Superior temporal gyrus (tissue), 1 donor: ENCODE measurements around the gene MYMK.

Source experiments
- DNase-seq: peaks from one replicate; pipeline ENCODE4 v3.0.0-alpha.2; 2016; ENCODE audit errors: extremely low spot score

Gene MYMK

GRCh38 chr9:133505186-133505830, 19.5 kb downstream of the MYMK start:
- no peak for DNase-seq

DNA sequence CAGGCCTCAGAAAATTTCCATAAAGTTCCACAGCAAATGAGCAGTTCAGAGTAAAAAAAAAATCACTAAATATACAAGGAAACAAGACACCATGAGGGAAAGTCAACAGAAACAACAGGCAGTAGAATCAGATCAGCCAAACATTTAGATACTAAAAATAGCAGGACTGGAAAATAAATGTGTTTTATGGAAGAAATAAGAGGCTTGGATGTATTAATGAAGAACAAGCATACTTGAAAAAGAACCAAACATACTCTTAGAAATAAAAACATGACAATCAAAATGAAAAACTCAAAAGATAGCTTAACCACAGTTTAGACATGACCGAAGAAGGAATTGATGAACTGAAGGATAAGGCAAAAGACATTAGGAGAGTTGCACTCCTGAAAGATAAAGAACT, 22.6 kb downstream of the MYMK start:
- no peak for DNase-seq

GRCh38 chr9:133499892-133500270, 24.9 kb downstream of the MYMK start:
- DNase-seq: no peak

DNA sequence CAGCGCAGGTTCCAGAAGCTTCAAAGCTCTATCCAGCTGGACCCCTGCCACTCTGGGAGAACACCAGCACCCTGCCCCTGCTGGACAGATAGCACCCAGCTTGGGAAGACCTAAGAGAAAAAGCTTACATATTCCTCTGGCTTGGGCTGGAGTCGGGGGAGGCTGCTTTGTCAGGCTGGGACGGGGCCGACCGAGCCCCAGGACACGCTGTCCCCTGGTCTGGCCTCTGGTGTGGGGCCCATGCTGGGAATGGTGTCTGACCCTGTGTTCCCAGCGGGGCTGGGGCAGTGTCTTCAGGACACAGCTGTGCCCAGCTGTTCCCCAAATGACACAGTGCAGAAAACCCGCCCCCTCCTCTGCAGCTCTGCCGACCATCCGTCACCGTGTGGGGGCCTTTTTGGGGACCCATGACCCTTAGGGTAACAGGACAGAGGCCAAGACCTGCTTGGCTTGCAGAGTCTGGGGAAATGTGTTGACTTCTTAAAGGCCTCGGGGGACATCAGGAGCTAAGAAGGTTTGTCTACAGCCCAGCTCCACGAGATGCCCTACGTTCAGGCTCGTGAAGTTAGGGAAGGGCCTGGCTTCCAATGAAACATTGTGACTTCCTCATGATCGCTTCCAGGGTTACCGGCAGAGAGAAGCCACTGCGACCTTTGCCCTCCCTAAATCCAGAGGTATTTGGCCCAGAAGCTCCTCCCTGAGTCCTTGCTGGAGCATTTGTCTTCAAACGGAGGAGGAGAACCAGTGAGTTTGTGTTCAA, 25.4 kb downstream of the MYMK start:
- DNase-seq: no peak

- DNase-seq: no peak
Measured at GRCh38 chr9:133496861-133497842, 27.6 kb downstream of the MYMK start.

GRCh38 chr9:133495327-133496293, 29.1 kb downstream of the MYMK start:
- no peak for DNase-seq

DNA sequence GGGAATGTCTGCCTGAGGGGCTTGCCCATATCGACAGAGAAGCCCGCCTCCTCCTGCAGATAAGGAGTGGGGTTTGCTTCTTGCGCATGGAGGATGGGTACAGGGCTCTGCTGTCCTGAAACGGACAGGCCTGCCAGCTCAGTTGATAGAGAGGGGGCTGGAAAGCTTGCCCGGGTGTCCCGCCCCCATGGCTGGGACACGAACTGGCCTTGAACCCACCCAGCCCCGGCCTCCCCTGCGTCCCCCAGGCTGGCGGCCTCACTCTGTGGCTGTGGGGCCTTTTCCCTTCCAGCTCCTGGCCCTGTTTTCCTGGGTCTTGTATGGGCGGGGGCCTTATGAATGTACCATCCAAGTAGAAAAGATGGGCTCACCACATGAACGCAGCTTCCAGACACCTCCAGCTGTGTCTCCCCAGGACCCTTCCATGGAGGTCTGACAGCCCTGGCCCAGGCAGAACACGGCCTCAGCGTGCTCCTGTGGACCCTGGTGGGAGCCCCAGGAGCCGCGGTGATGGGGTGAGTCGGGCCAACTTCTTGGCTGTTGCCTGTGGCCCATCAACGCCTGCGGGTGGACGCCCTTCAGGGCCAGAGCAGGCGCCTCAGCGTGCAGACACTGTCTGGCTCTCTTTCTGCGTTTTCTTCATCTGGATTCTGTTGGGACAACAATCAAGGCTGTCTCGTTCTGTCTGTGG, 30.0 kb downstream of the MYMK start:
- no peak for DNase-seq

GRCh38 chr9:133493845-133494540, 30.8 kb downstream of the MYMK start:
- no peak for DNase-seq

DNA sequence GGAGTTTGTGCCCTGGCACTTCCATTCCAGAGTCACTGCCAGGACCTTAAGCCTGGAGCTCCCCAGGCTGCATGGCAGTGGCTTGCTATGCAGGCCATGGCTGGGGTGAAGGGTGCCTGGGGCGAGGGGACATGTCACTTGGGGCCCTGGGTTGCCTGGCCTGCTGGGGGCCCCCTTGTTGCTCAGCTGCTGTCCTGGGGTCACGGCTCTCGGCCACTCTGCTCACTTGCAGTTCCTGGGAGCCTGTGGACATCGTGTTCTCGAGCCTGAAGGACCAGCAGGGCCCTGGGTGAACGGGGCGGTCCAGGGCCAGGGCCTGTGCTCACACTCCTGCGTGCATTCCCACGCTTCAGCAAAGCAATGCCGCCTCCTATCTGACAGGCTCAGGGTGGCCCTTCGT, 31.3 kb downstream of the MYMK start:
- DNase-seq: no peak

GRCh38 chr9:133492061-133493021, 32.4 kb downstream of the MYMK start:
- no peak for DNase-seq

- DNase-seq: no peak
Measured at GRCh38 chr9:133491656-133491925, 33.2 kb downstream of the MYMK start.

- no peak for DNase-seq
Measured at GRCh38 chr9:133490865-133491655, 33.7 kb downstream of the MYMK start.

DNA sequence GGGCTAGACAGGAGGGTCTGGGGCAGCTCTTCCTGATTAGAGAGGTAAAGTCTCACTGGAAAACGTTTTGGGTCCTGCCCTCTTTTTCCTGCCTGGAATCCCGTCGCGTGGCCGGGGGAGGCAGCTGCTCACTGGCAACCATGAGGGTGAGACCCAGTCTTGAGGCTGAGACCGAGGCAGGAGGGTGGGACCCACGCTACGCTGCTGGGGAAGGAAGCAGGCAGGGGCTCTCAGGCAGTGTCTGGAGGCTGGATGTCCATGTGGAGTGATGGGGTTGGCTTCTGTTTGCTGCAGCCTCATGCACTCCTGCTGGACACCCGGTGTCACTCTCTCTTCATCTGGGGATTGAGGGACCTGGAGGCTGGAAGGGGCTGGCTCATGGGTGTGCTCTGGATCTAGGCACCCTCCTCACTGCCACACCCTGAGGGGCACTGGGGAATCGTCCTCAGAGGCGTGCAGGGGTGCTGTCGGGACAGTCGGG, 34.5 kb downstream of the MYMK start:
- DNase-seq: no peak

DNA sequence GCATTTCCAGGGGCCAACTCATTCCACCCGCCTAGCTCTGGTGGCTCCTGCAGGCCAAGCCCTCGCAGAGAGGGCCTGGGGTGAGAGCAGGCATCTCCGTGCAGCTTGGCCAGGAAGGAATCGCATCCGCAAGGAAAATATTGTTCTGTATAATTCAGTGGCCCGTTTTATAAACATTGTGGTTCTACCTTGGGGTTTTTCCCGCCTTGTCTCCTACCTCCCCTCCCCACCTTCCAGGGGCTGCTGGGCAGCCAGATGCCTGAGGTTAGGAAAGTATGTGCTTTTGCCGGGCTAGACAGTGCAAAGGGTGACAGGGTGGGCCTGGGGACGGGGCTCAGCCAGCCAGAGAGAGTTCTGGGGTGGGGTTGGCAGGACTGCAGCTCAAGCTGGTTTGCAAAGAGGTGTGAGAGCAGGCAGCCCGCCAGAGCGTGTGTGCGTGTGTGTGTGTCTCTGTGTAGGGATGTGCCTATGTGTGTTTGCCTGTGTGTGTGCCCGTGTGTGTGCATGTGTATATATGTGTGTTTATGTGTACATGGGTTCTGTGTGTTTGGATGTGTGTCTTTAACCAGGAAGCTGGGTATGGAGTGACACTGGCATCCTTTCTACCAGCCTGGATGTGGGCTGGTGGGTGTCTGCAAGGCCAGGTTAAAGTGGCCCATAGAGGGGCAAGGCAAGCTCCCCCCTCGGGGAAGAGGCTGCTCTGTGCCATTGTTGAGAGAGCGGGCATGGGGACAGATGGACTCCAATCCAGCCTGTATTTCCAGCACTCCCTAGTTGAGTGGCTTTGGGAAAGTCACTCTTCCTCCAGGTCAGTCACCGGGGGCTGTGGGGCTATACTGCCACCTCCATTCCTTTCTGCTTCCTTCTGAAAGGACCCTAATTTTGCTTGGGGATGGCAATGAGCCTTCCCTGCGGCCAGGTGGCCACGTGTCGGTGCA, 35.2 kb downstream of the MYMK start:
- no peak for DNase-seq

GRCh38 chr9:133488686-133489252, 36.0 kb downstream of the MYMK start:
- DNase-seq: no peak

- no peak for DNase-seq
Measured at GRCh38 chr9:133487331-133487725, 37.4 kb downstream of the MYMK start.
